Measurements from ENCODE around the gene ANP32A. TPM values are rescaled to one million over a fixed set of nuclear protein-coding genes. Genes with fewer than 3 reads are reported as not detected.
"Not testable (repeated sequence)": the region's sequence is repeated elsewhere in the genome, so short reads cannot be mapped to it uniquely, and the experiment has no call there.

ANP32A gene
- 100 to 1,000 TPM; 174 to 177 TPM for total RNA-seq

- H3K36me3 Mint-ChIP-seq, result peaks cover 7% of the 10 kb centered on the region
- DNase-seq (peak; percentile 98), ATAC-seq (ENCODE audit: low read depth) (peak; percentile 70)
- POLR2A ChIA-PET, result interaction anchor here (0.9 to 9.3 kb wide), 3 partner anchors 8 to 592 kb away, joined by 3 to 95 read pairs (median 6); no protein-coding TSS in a partner anchor
- H3K4me3 Mint-ChIP-seq, result peak within 1 kb of the TSS; percentile 94
- H3K4me1 Mint-ChIP-seq, result peaks cover 29% of the 10 kb centered on the region
- H3K27ac Mint-ChIP-seq, result peak within 1 kb of the TSS; percentile 94
- no peaks in the 10 kb centered on the region for H3K9me3 Mint-ChIP-seq
- no peaks in the 10 kb centered on the region for H3K27me3 Mint-ChIP-seq
Measured at GRCh38 chr15:68820295-68821189, at the start of gene ANP32A. ANP32A (minus strand) TSS chr15:68820895; CDS start chr15:68820751, 144 bp downstream.

- no peak overlapping the region for H3K4me3 Mint-ChIP-seq
- H3K27ac Mint-ChIP-seq, result no peak overlapping the region
- H3K27me3 Mint-ChIP-seq, result peaks cover 22% of the 10 kb centered on the region
- no peaks in the 10 kb centered on the region for H3K4me1 Mint-ChIP-seq
- DNase-seq, result no peak
- H3K9me3 Mint-ChIP-seq, result no peaks in the 10 kb centered on the region
- POLR2A ChIA-PET, result interaction anchor here (0.6 kb wide), 1 partner anchor 43 kb away, joined by 4 read pairs; no protein-coding TSS in a partner anchor
- no peak for ATAC-seq (ENCODE audit: low read depth)
- H3K36me3 Mint-ChIP-seq, result no peaks in the 10 kb centered on the region
Measured at GRCh38 chr15:68868296-68868695, 47.6 kb upstream of the ANP32A start.

GRCh38 chr15:68862415-68862814, 41.7 kb upstream of the ANP32A start:
- POLR2A ChIA-PET, result no interaction called here
- H3K36me3 Mint-ChIP-seq, result no peaks in the 10 kb centered on the region

GRCh38 chr15:68858666-68859065, 38.0 kb upstream of the ANP32A start:
- H3K4me3 Mint-ChIP-seq; DNase-seq; POLR2A ChIA-PET; H3K27ac Mint-ChIP-seq; H3K36me3 Mint-ChIP-seq; H3K4me1 Mint-ChIP-seq; ATAC-seq (ENCODE audit: low read depth): not testable (repeated sequence)
- Mint-ChIP-seq H3K27me3 (peaks cover 23% of the 10 kb centered on the region), H3K9me3 (peaks cover 12% of the 10 kb centered on the region)

More at GRCh38 chr15:68862415-68862814, 41.7 kb upstream of the ANP32A start:
- Mint-ChIP-seq H3K4me1 (no peaks in the 10 kb centered on the region), H3K27ac (no peak overlapping the region), H3K4me3 (no peak overlapping the region), H3K27me3 (peaks cover 11% of the 10 kb centered on the region), H3K9me3 (peaks cover 5% of the 10 kb centered on the region)
- DNase-seq (no peak), ATAC-seq (ENCODE audit: low read depth) (no peak)

GRCh38 chr15:68857443-68857842, 36.7 kb upstream of the ANP32A start:
- POLR2A ChIA-PET, result interaction anchor here (0.7 kb wide), 1 partner anchor 170 kb away, joined by 3 read pairs; no protein-coding TSS in a partner anchor

GRCh38 chr15:68852461-68852860, 31.8 kb upstream of the ANP32A start:
- DNase-seq (no peak), ATAC-seq (ENCODE audit: low read depth) (no peak)
- peaks cover 2% of the 10 kb centered on the region for H3K36me3 Mint-ChIP-seq
- POLR2A ChIA-PET, result no interaction called here
- peaks cover 7% of the 10 kb centered on the region for H3K9me3 Mint-ChIP-seq
- H3K27me3 Mint-ChIP-seq, result peaks cover 38% of the 10 kb centered on the region
- no peak overlapping the region for H3K4me3 Mint-ChIP-seq
- H3K4me1 Mint-ChIP-seq, result no peaks in the 10 kb centered on the region
- no peak overlapping the region for H3K27ac Mint-ChIP-seq

More at GRCh38 chr15:68857443-68857842, 36.7 kb upstream of the ANP32A start:
- H3K4me3 Mint-ChIP-seq; H3K4me1 Mint-ChIP-seq; ATAC-seq (ENCODE audit: low read depth); H3K36me3 Mint-ChIP-seq; DNase-seq; H3K27ac Mint-ChIP-seq: not testable (repeated sequence)
- Mint-ChIP-seq H3K27me3 (peaks cover 27% of the 10 kb centered on the region), H3K9me3 (peaks cover 12% of the 10 kb centered on the region)

GRCh38 chr15:68851971-68852370, 31.3 kb upstream of the ANP32A start:
- H3K27me3 Mint-ChIP-seq, result peaks cover 40% of the 10 kb centered on the region
- H3K4me3 Mint-ChIP-seq, result no peak overlapping the region
- no peaks in the 10 kb centered on the region for H3K4me1 Mint-ChIP-seq
- POLR2A ChIA-PET, result no interaction called here
- peaks cover 2% of the 10 kb centered on the region for H3K36me3 Mint-ChIP-seq
- no peak for ATAC-seq (ENCODE audit: low read depth)
- H3K9me3 Mint-ChIP-seq, result peaks cover 5% of the 10 kb centered on the region
- no peak overlapping the region for H3K27ac Mint-ChIP-seq
- no peak for DNase-seq

GRCh38 chr15:68849497-68849896, 28.8 kb upstream of the ANP32A start:
- Mint-ChIP-seq H3K4me3 (no peak overlapping the region), H3K27ac (no peak overlapping the region), H3K27me3 (peaks cover 44% of the 10 kb centered on the region), H3K4me1 (peaks cover 2% of the 10 kb centered on the region), H3K36me3 (no peaks in the 10 kb centered on the region), H3K9me3 (no peaks in the 10 kb centered on the region)
- POLR2A ChIA-PET, result no interaction called here
- no peak for ATAC-seq (ENCODE audit: low read depth)
- no peak for DNase-seq

GRCh38 chr15:68846851-68847439, 26.2 kb upstream of the ANP32A start:
- Mint-ChIP-seq H3K27me3 (peaks cover 61% of the 10 kb centered on the region), H3K36me3 (no peaks in the 10 kb centered on the region), H3K27ac (no peak overlapping the region), H3K9me3 (no peaks in the 10 kb centered on the region), H3K4me1 (peaks cover 10% of the 10 kb centered on the region), H3K4me3 (no peak overlapping the region)
- no peak for DNase-seq
- POLR2A ChIA-PET, result no interaction called here
- no peak for ATAC-seq (ENCODE audit: low read depth)

- H3K9me3 Mint-ChIP-seq, result no peaks in the 10 kb centered on the region
- peaks cover 10% of the 10 kb centered on the region for H3K4me1 Mint-ChIP-seq
- H3K4me3 Mint-ChIP-seq, result no peak overlapping the region
- no peak for DNase-seq
- POLR2A ChIA-PET, result no interaction called here
- no peak overlapping the region for H3K27ac Mint-ChIP-seq
- H3K27me3 Mint-ChIP-seq, result peaks cover 75% of the 10 kb centered on the region
- H3K36me3 Mint-ChIP-seq, result no peaks in the 10 kb centered on the region
- no peak for ATAC-seq (ENCODE audit: low read depth)
Measured at GRCh38 chr15:68844856-68845550, 24.3 kb upstream of the ANP32A start.

- DNase-seq (peak; percentile 43), ATAC-seq (ENCODE audit: low read depth) (peak; percentile 61)
- Mint-ChIP-seq H3K27me3 (peaks cover 79% of the 10 kb centered on the region), H3K4me3 (peak overlapping the region; percentile 63), H3K4me1 (peaks cover 10% of the 10 kb centered on the region), H3K27ac (no peak overlapping the region), H3K36me3 (no peaks in the 10 kb centered on the region), H3K9me3 (no peaks in the 10 kb centered on the region)
- POLR2A ChIA-PET, result no interaction called here
Measured at GRCh38 chr15:68843425-68844311, 23.0 kb upstream of the ANP32A start.

GRCh38 chr15:68842958-68843357, 22.3 kb upstream of the ANP32A start:
- Mint-ChIP-seq H3K36me3 (no peaks in the 10 kb centered on the region), H3K4me1 (peaks cover 10% of the 10 kb centered on the region), H3K27ac (no peak overlapping the region), H3K27me3 (peaks cover 81% of the 10 kb centered on the region), H3K4me3 (no peak overlapping the region), H3K9me3 (no peaks in the 10 kb centered on the region)
- no peak for ATAC-seq (ENCODE audit: low read depth)
- POLR2A ChIA-PET, result no interaction called here
- DNase-seq, result no peak
